ENCODE data around the gene SERPIND1.

SERPIND1 gene

GRCh38 chr22:20756846-20757245 lies 17.1 kb upstream of the SERPIND1 start:
- Histone ChIP-seq H2BK120ac (ENCODE audit: low read depth, low read length) (no peak overlapping the region), H3K4me3 (ENCODE audit: low read length) (no peak overlapping the region), H4K5ac (ENCODE audit: low read length) (no peak overlapping the region), H3K56ac (ENCODE audit: low read length) (no peak overlapping the region), H3K79me1 (ENCODE audit: low read length) (no peaks in the 10 kb centered on the region), H2AK5ac (ENCODE audit: low read length) (no peak overlapping the region), H3K18ac (ENCODE audit: low read length) (no peak overlapping the region), H3K79me2 (ENCODE audit: control insufficient read depth, insufficient read depth, low read length) (no peaks in the 10 kb centered on the region), H3K27ac (ENCODE audit: low read depth, low read length) (no peak overlapping the region), H2BK15ac (replicated peaks; ENCODE audit: low read depth) (no peak overlapping the region), H3K4ac (ENCODE audit: low read depth, low read length) (no peak overlapping the region), H3K9ac (ENCODE audit: low read length) (no peak overlapping the region), H3K4me1 (ENCODE audit: control insufficient read depth, low read depth, low read length) (no peaks in the 10 kb centered on the region), H3K23ac (ENCODE audit: low read length) (no peak overlapping the region), H3K36me3 (ENCODE audit: control insufficient read depth, insufficient read depth, low read length) (no peaks in the 10 kb centered on the region), H4K8ac (ENCODE audit: low read depth, low read length) (no peak overlapping the region), H3K4me2 (ENCODE audit: low read length) (no peak overlapping the region), H2BK5ac (ENCODE audit: low read length) (no peak overlapping the region), H3K27me3 (ENCODE audit: insufficient read depth, low read length, poor library complexity) (no peaks in the 10 kb centered on the region)
- no peak for DNase-seq
- WGBS (ENCODE audit: extremely low coverage, insufficient coverage, low lambda C conversion rate), result no CpG with 5 or more reads among the region's 3 CpGs

GRCh38 chr22:20758688-20759087 lies 15.2 kb upstream of the SERPIND1 start:
- H3K18ac ChIP-seq (ENCODE audit: low read length), result no peak overlapping the region
- no peak overlapping the region for H4K8ac ChIP-seq (ENCODE audit: low read depth, low read length)
- no peak overlapping the region for H3K23ac ChIP-seq (ENCODE audit: low read length)
- H3K56ac ChIP-seq (ENCODE audit: low read length), result no peak overlapping the region
- no peak overlapping the region for H2AK5ac ChIP-seq (ENCODE audit: low read length)
- H3K27me3 ChIP-seq (ENCODE audit: insufficient read depth, low read length, poor library complexity), result no peaks in the 10 kb centered on the region
- H3K79me1 ChIP-seq (ENCODE audit: low read length), result no peaks in the 10 kb centered on the region
- H3K4ac ChIP-seq (ENCODE audit: low read depth, low read length), result no peak overlapping the region
- no peak overlapping the region for H3K9ac ChIP-seq (ENCODE audit: low read length)
- no peaks in the 10 kb centered on the region for H3K79me2 ChIP-seq (ENCODE audit: control insufficient read depth, insufficient read depth, low read length)
- no peak overlapping the region for H2BK15ac ChIP-seq (replicated peaks; ENCODE audit: low read depth)
- no peak overlapping the region for H2BK120ac ChIP-seq (ENCODE audit: low read depth, low read length)
- no peaks in the 10 kb centered on the region for H3K4me1 ChIP-seq (ENCODE audit: control insufficient read depth, low read depth, low read length)
- no CpG with 5 or more reads among the region's 2 CpGs for WGBS (ENCODE audit: extremely low coverage, insufficient coverage, low lambda C conversion rate)
- no peaks in the 10 kb centered on the region for H3K36me3 ChIP-seq (ENCODE audit: control insufficient read depth, insufficient read depth, low read length)
- DNase-seq, result peak; percentile 37
- H3K4me2 ChIP-seq (ENCODE audit: low read length), result no peak overlapping the region
- H4K5ac ChIP-seq (ENCODE audit: low read length), result no peak overlapping the region
- H3K4me3 ChIP-seq (ENCODE audit: low read length), result no peak overlapping the region
- H3K27ac ChIP-seq (ENCODE audit: low read depth, low read length), result no peak overlapping the region
- no peak overlapping the region for H2BK5ac ChIP-seq (ENCODE audit: low read length)

DNA sequence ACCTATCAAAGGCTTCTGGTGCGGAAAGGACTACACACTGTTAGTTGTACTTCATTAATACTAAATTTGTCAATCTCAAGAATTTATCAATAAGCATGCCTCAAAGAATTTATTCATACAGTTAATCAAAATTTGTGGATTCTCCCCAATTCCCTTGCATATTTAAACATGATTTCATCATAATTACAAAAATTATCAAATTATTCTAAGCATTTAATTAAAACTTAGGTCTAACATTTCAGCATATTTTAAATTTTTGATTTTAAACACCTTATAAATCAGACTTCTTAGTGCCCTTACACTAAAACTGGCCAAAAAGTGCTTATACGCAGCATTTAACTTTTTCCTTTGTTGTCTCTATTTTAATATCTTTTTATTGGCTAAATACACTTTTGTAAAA lies 13.8 kb upstream of the SERPIND1 start:
- no peak overlapping the region for H2BK15ac ChIP-seq (replicated peaks; ENCODE audit: low read depth)
- no peaks in the 10 kb centered on the region for H3K27me3 ChIP-seq (ENCODE audit: insufficient read depth, low read length, poor library complexity)
- no peaks in the 10 kb centered on the region for H3K4me1 ChIP-seq (ENCODE audit: control insufficient read depth, low read depth, low read length)
- H3K23ac ChIP-seq (ENCODE audit: low read length), result no peak overlapping the region
- no peak overlapping the region for H3K4me3 ChIP-seq (ENCODE audit: low read length)
- H3K79me2 ChIP-seq (ENCODE audit: control insufficient read depth, insufficient read depth, low read length), result no peaks in the 10 kb centered on the region
- no peaks in the 10 kb centered on the region for H3K79me1 ChIP-seq (ENCODE audit: low read length)
- H2BK120ac ChIP-seq (ENCODE audit: low read depth, low read length), result no peak overlapping the region
- H2BK5ac ChIP-seq (ENCODE audit: low read length), result no peak overlapping the region
- H3K56ac ChIP-seq (ENCODE audit: low read length), result no peak overlapping the region
- no peak for DNase-seq
- no peak overlapping the region for H2AK5ac ChIP-seq (ENCODE audit: low read length)
- no peak overlapping the region for H3K18ac ChIP-seq (ENCODE audit: low read length)
- no peak overlapping the region for H3K4ac ChIP-seq (ENCODE audit: low read depth, low read length)
- H4K5ac ChIP-seq (ENCODE audit: low read length), result no peak overlapping the region
- no CpG with 5 or more reads among the region's 2 CpGs for WGBS (ENCODE audit: extremely low coverage, insufficient coverage, low lambda C conversion rate)
- no peak overlapping the region for H3K4me2 ChIP-seq (ENCODE audit: low read length)
- no peak overlapping the region for H3K27ac ChIP-seq (ENCODE audit: low read depth, low read length)
- H3K36me3 ChIP-seq (ENCODE audit: control insufficient read depth, insufficient read depth, low read length), result peaks cover 4% of the 10 kb centered on the region
- no peak overlapping the region for H3K9ac ChIP-seq (ENCODE audit: low read length)
- H4K8ac ChIP-seq (ENCODE audit: low read depth, low read length), result no peak overlapping the region

GRCh38 chr22:20761536-20761935 lies 12.4 kb upstream of the SERPIND1 start:
- Histone ChIP-seq H3K4ac (ENCODE audit: low read depth, low read length) (no peak overlapping the region), H3K79me2 (ENCODE audit: control insufficient read depth, insufficient read depth, low read length) (no peaks in the 10 kb centered on the region), H3K56ac (ENCODE audit: low read length) (no peak overlapping the region), H4K8ac (ENCODE audit: low read depth, low read length) (no peak overlapping the region), H3K23ac (ENCODE audit: low read length) (no peak overlapping the region), H2BK5ac (ENCODE audit: low read length) (no peak overlapping the region), H4K5ac (ENCODE audit: low read length) (no peak overlapping the region), H3K27ac (ENCODE audit: low read depth, low read length) (no peak overlapping the region), H2BK120ac (ENCODE audit: low read depth, low read length) (no peak overlapping the region), H3K79me1 (ENCODE audit: low read length) (no peaks in the 10 kb centered on the region), H3K9ac (ENCODE audit: low read length) (no peak overlapping the region), H3K4me3 (ENCODE audit: low read length) (no peak overlapping the region), H3K18ac (ENCODE audit: low read length) (no peak overlapping the region), H3K36me3 (ENCODE audit: control insufficient read depth, insufficient read depth, low read length) (peaks cover 4% of the 10 kb centered on the region), H3K4me1 (ENCODE audit: control insufficient read depth, low read depth, low read length) (no peaks in the 10 kb centered on the region), H3K27me3 (ENCODE audit: insufficient read depth, low read length, poor library complexity) (no peaks in the 10 kb centered on the region), H3K4me2 (ENCODE audit: low read length) (no peak overlapping the region), H2BK15ac (replicated peaks; ENCODE audit: low read depth) (no peak overlapping the region), H2AK5ac (ENCODE audit: low read length) (no peak overlapping the region)
- no CpG with 5 or more reads among the region's 2 CpGs for WGBS (ENCODE audit: extremely low coverage, insufficient coverage, low lambda C conversion rate)
- no peak for DNase-seq

DNA sequence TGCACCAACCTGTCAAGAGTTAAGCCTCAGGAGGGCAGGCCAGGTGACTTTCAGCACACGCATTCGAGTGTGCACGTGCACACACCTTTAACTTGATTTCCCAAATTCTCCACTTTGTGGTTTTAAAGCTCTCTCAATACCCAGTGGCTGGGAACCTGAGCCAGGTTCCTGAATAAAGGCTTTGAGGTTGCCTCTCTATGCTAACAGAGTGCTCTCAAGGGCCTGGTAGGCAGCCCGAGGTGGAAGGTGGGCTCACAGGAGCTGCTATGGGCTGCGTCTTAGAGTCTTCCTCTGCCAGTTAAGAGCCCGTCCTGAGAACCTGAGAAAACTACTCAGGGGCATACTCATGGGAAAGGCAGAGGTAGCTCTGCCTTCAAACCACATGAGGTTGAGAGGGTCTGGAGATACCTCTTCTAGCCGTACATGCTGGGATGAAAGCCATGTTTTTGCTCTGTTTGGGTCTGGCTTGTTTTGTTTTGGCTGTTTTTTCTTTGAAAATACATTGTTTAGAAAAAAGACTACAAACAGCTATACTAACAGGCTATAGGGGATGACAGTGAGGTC lies 11.6 kb upstream of the SERPIND1 start:
- no peak overlapping the region for H2BK15ac ChIP-seq (replicated peaks; ENCODE audit: low read depth)
- H2BK5ac ChIP-seq (ENCODE audit: low read length), result no peak overlapping the region
- H3K79me2 ChIP-seq (ENCODE audit: control insufficient read depth, insufficient read depth, low read length), result no peaks in the 10 kb centered on the region
- H3K4me1 ChIP-seq (ENCODE audit: control insufficient read depth, low read depth, low read length), result no peaks in the 10 kb centered on the region
- H3K9ac ChIP-seq (ENCODE audit: low read length), result no peak overlapping the region
- H3K18ac ChIP-seq (ENCODE audit: low read length), result no peak overlapping the region
- WGBS (ENCODE audit: extremely low coverage, insufficient coverage, low lambda C conversion rate), result no CpG with 5 or more reads among the region's 7 CpGs
- no peak overlapping the region for H3K27ac ChIP-seq (ENCODE audit: low read depth, low read length)
- no peak overlapping the region for H3K4me2 ChIP-seq (ENCODE audit: low read length)
- no peaks in the 10 kb centered on the region for H3K79me1 ChIP-seq (ENCODE audit: low read length)
- H3K56ac ChIP-seq (ENCODE audit: low read length), result no peak overlapping the region
- DNase-seq, result no peak
- H2AK5ac ChIP-seq (ENCODE audit: low read length), result no peak overlapping the region
- H3K4me3 ChIP-seq (ENCODE audit: low read length), result no peak overlapping the region
- no peak overlapping the region for H4K5ac ChIP-seq (ENCODE audit: low read length)
- peaks cover 4% of the 10 kb centered on the region for H3K36me3 ChIP-seq (ENCODE audit: control insufficient read depth, insufficient read depth, low read length)
- no peak overlapping the region for H4K8ac ChIP-seq (ENCODE audit: low read depth, low read length)
- no peaks in the 10 kb centered on the region for H3K27me3 ChIP-seq (ENCODE audit: insufficient read depth, low read length, poor library complexity)
- no peak overlapping the region for H3K4ac ChIP-seq (ENCODE audit: low read depth, low read length)
- no peak overlapping the region for H3K23ac ChIP-seq (ENCODE audit: low read length)
- no peak overlapping the region for H2BK120ac ChIP-seq (ENCODE audit: low read depth, low read length)
